ENCODE results near the gene CSNK2A3.

CSNK2A3 gene

DNA sequence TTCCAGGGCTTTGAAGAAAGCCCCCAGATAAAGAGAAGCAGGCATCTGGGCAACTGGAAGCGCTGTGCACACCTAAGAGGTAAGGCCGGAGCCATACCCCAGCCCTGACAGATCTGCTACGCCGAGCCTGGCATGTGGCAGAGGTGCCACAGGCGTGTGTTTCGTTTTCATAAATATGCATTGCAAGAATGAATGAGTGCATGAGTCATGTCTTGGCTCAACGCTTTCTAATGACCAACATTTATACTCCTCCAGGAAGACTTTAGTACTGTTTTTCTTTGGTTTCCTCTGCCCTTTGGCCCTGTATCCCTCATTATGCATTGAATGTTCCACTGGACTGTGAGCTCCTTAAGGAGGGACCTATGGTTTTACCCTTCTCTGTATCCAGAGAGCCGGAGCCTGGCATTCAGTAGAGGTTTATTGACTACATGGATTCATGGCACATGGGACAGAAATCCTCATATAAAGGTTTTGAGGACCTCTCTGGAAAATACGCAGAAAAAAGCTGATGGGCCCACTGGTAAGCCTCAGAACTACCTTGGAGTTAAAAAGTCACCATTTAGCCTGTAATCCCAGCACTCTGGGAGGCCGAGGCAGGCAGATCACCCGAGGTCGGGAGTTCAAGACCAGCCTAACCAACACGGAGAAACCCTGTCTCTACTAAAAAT, 38.9 kb upstream of the CSNK2A3 start:
- peak; percentile 49; the same call in 2 of the 3 replicates for ATAC-seq
- no peak for TF ChIP-seq ZNF8 (CRISPR knock-in tag; IDR thresholded peaks at IDR 0.05)
- TF ChIP-seq SNAI2 (CRISPR knock-in tag; IDR thresholded peaks at IDR 0.05), result no peak
- TF ChIP-seq, protein P1, sequence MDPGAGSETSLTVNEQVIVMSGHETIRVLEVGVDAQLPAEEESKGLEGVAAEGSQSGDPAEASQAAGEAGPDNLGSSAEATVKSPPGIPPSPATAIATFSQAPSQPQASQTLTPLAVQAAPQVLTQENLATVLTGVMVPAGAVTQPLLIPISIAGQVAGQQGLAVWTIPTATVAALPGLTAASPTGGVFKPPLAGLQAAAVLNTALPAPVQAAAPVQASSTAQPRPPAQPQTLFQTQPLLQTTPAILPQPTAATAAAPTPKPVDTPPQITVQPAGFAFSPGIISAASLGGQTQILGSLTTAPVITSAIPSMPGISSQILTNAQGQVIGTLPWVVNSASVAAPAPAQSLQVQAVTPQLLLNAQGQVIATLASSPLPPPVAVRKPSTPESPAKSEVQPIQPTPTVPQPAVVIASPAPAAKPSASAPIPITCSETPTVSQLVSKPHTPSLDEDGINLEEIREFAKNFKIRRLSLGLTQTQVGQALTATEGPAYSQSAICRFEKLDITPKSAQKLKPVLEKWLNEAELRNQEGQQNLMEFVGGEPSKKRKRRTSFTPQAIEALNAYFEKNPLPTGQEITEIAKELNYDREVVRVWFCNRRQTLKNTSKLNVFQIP (CRISPR knock-in tag; IDR thresholded peaks at IDR 0.05; ENCODE audit: borderline replicate concordance, low read depth), result no peak
- no peak for TF ChIP-seq ZNF565 (CRISPR knock-in tag; conservative IDR thresholded peaks at IDR 0.05; ENCODE audit: low read depth)
- no peak for TF ChIP-seq ZFP30 (CRISPR knock-in tag; IDR thresholded peaks at IDR 0.05)
- TF ChIP-seq TOX (CRISPR knock-in tag; IDR thresholded peaks at IDR 0.05; ENCODE audit: borderline replicate concordance), result no peak
- TF ChIP-seq PPARA (CRISPR knock-in tag; IDR thresholded peaks at IDR 0.05; ENCODE audit: borderline replicate concordance), result no peak
- TF ChIP-seq ZC3H10 (CRISPR knock-in tag; IDR thresholded peaks at IDR 0.05), result no peak
- no peak for TF ChIP-seq ZNF70 (CRISPR knock-in tag; IDR thresholded peaks at IDR 0.05)
- TF ChIP-seq, protein P2, sequence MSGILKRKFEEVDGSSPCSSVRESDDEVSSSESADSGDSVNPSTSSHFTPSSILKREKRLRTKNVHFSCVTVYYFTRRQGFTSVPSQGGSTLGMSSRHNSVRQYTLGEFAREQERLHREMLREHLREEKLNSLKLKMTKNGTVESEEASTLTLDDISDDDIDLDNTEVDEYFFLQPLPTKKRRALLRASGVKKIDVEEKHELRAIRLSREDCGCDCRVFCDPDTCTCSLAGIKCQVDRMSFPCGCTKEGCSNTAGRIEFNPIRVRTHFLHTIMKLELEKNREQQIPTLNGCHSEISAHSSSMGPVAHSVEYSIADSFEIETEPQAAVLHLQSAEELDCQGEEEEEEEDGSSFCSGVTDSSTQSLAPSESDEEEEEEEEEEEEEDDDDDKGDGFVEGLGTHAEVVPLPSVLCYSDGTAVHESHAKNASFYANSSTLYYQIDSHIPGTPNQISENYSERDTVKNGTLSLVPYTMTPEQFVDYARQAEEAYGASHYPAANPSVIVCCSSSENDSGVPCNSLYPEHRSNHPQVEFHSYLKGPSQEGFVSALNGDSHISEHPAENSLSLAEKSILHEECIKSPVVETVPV (CRISPR knock-in tag; IDR thresholded peaks at IDR 0.05), result no peak
- TF ChIP-seq, protein P3, sequence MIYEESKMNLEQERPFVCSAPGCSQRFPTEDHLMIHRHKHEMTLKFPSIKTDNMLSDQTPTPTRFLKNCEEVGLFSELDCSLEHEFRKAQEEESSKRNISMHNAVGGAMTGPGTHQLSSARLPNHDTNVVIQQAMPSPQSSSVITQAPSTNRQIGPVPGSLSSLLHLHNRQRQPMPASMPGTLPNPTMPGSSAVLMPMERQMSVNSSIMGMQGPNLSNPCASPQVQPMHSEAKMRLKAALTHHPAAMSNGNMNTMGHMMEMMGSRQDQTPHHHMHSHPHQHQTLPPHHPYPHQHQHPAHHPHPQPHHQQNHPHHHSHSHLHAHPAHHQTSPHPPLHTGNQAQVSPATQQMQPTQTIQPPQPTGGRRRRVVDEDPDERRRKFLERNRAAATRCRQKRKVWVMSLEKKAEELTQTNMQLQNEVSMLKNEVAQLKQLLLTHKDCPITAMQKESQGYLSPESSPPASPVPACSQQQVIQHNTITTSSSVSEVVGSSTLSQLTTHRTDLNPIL (CRISPR knock-in tag; IDR thresholded peaks at IDR 0.05; ENCODE audit: low read depth), result no peak
- no peak for TF ChIP-seq ESRRG (CRISPR knock-in tag; IDR thresholded peaks at IDR 0.05)
- TF ChIP-seq ARNTL (CRISPR knock-in tag; IDR thresholded peaks at IDR 0.05; ENCODE audit: borderline replicate concordance, low read depth), result no peak
- TF ChIP-seq TCF4 (CRISPR knock-in tag; IDR thresholded peaks at IDR 0.05; ENCODE audit: borderline replicate concordance), result no peak
- TF ChIP-seq, protein P4, sequence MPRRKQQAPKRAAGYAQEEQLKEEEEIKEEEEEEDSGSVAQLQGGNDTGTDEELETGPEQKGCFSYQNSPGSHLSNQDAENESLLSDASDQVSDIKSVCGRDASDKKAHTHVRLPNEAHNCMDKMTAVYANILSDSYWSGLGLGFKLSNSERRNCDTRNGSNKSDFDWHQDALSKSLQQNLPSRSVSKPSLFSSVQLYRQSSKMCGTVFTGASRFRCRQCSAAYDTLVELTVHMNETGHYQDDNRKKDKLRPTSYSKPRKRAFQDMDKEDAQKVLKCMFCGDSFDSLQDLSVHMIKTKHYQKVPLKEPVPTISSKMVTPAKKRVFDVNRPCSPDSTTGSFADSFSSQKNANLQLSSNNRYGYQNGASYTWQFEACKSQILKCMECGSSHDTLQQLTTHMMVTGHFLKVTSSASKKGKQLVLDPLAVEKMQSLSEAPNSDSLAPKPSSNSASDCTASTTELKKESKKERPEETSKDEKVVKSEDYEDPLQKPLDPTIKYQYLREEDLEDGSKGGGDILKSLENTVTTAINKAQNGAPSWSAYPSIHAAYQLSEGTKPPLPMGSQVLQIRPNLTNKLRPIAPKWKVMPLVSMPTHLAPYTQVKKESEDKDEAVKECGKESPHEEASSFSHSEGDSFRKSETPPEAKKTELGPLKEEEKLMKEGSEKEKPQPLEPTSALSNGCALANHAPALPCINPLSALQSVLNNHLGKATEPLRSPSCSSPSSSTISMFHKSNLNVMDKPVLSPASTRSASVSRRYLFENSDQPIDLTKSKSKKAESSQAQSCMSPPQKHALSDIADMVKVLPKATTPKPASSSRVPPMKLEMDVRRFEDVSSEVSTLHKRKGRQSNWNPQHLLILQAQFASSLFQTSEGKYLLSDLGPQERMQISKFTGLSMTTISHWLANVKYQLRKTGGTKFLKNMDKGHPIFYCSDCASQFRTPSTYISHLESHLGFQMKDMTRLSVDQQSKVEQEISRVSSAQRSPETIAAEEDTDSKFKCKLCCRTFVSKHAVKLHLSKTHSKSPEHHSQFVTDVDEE (CRISPR knock-in tag; IDR thresholded peaks at IDR 0.05), result no peak
- no peak for TF ChIP-seq BACH2 (CRISPR knock-in tag; IDR thresholded peaks at IDR 0.05; ENCODE audit: borderline replicate concordance)
- TF ChIP-seq ISL1 (CRISPR knock-in tag; IDR thresholded peaks at IDR 0.05), result no peak
- TF ChIP-seq OSR1 (CRISPR knock-in tag; IDR thresholded peaks at IDR 0.05), result no peak
- TF ChIP-seq GLIS3 (CRISPR knock-in tag; IDR thresholded peaks at IDR 0.05), result no peak

DNA sequence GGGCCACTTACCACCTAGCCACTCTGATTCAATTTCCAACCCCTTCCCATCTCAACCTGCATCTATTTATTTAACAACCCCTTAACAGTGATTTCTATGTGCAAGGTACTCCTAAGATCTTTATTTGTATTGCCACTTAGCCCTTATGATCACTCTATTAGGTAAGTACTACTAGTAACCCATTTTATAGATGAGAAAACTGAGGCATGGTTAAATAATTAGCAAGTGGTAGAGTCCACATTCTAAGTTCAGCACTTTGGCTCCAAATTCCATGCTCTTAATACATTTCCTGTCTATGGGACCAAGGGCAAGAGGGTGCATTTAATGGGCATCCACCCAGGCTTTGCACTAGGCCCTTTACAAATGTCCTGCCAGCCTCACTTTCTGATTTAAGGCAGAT, 38.1 kb upstream of the CSNK2A3 start:
- TF ChIP-seq PPARA (CRISPR knock-in tag; IDR thresholded peaks at IDR 0.05; ENCODE audit: borderline replicate concordance) (no peak), ZNF8 (CRISPR knock-in tag; IDR thresholded peaks at IDR 0.05) (no peak)
- no peak for ATAC-seq

DNA sequence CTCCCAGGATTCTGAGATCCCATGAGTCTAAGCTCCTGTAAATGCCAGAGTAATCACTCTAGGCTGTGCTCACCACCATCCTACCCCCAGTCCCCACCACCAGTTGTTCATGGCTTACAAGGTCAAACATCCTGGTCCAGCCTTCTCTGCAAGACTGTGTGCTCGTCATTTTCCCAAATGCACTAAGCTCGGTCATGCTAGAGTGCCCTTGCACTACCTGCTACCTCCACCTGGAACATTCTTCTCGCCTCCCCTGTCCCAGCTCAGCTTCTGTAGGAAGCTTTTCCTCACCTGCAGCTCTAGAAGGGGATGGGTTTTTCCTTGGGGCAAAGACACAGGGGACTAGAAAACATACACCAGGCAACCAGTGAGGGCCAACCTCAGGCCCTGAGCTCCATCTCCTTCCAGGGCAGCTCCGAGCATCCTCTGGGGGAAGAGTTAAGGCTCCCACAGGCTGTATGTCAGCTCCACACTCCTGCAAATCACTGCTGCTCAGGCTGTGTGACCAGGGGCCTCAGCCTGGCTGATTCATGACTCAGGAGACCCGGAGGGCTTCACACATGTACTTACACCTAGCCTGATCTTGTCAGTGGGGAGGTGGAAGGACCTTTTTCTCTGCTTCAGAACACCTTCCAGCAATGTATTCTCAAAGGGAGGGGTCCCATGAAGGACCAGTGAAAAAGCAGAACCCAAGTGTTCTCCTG, 37.2 kb upstream of the CSNK2A3 start:
- TF ChIP-seq CSDC2 (CRISPR knock-in tag; IDR thresholded peaks at IDR 0.05) (no peak), TCF4 (CRISPR knock-in tag; IDR thresholded peaks at IDR 0.05; ENCODE audit: borderline replicate concordance) (no peak), ZFP3 (CRISPR knock-in tag; IDR thresholded peaks at IDR 0.05) (no peak), ZNF70 (CRISPR knock-in tag; IDR thresholded peaks at IDR 0.05) (no peak), ZFP30 (CRISPR knock-in tag; IDR thresholded peaks at IDR 0.05) (no peak), BACH2 (CRISPR knock-in tag; IDR thresholded peaks at IDR 0.05; ENCODE audit: borderline replicate concordance) (no peak)
- TF ChIP-seq, protein P2 (CRISPR knock-in tag; IDR thresholded peaks at IDR 0.05), result no peak
- no peak for ATAC-seq

Data from SK-N-SH treated with all-trans-retinoic acid at 6 μM for 48 hours (cell line).